PC-3 (cell line): ENCODE data around the gene GSTO2.

Experiments
- EZH2 ChIP-seq: fragments of 300-600 bp; sonication (generic); IDR thresholded peaks from one replicate; pipeline ENCODE4 v1.6.1; 2017; ENCODE audit warnings: antibody characterized with exemption, mild to moderate bottlenecking, low read length; ENCODE audit not compliant: unreplicated experiment
- TF ChIP-seq, protein P1 (sequence below): fragments of 300-600 bp; sonication (generic); conservative IDR thresholded peaks from 2 replicates; pipeline ENCODE4 v1.5.1; 2017; ENCODE audit warnings: antibody characterized with exemption, low read depth, mild to moderate bottlenecking, low read length

DNA sequence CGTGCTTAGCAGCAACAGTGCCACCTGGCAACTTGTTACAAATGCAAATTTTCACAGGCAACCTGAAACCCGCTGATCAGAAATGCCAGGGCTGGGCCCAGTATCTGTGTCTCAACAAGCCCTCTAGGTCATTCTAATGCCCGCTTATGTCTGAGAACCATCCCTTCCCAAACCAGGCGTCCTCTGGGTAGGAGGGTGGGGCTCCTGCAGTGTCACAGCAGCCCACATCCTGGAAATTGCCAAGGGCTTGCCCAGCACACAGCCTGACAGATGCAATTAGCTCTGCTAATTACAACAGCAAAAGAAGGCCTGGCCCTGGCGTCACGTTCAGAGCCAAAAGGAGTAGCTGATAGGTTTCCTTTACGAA lies 53.4 kb downstream of the GSTO2 start:
- TF ChIP-seq, protein P1, sequence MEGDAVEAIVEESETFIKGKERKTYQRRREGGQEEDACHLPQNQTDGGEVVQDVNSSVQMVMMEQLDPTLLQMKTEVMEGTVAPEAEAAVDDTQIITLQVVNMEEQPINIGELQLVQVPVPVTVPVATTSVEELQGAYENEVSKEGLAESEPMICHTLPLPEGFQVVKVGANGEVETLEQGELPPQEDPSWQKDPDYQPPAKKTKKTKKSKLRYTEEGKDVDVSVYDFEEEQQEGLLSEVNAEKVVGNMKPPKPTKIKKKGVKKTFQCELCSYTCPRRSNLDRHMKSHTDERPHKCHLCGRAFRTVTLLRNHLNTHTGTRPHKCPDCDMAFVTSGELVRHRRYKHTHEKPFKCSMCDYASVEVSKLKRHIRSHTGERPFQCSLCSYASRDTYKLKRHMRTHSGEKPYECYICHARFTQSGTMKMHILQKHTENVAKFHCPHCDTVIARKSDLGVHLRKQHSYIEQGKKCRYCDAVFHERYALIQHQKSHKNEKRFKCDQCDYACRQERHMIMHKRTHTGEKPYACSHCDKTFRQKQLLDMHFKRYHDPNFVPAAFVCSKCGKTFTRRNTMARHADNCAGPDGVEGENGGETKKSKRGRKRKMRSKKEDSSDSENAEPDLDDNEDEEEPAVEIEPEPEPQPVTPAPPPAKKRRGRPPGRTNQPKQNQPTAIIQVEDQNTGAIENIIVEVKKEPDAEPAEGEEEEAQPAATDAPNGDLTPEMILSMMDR: no peak
- no peak for TF ChIP-seq EZH2
